ENCODE results near the gene PTPA.

PTPA gene

DNA sequence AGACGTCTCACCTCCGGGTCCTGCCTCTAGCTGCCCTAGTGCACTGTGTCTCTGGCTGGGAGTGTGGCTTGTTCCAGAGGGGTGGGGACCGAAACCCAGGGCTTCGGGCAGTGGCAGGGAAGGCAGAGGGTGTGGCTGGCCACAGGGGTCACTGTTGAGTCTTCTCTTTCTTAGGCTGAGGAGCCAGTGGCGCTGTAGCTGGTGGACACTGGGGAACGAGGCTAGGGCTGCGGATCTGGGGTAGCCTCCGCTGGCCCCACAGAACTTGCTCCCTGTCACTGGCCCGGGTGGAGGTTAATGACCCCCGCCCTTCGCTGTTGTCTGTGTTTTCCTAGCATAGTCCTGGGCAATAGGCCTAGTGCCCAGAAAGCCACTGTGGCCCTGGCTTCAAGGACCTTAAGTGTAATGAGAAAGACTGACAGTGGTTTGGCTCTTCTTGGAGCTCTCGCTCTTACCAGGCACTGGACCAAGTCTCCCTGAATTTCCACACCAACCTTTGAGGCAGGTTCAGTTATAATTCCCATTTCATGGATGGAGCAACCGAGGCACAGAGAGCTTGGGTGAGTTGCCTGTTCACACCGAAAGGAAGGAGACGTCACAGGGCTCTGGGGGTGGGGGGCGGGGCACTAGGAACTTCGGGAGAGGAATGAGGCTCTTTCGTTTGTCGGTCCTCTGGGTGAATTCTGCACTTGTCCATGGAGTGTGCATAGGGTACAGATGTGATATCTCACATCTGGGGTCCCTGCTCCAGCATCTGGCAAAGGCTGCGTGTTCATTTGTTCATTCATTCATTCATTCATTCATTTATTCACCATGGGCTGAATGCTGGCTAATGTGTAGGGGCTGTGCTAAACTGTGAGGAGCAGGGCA, 71.6 kb downstream of the PTPA start:
- no peak overlapping the region for H3K4me3 ChIP-seq (ENCODE audit: control insufficient read depth, low read depth, low read length)
- DNase-seq (ENCODE audit: low read depth), result no peak
- TF ChIP-seq, protein P1, sequence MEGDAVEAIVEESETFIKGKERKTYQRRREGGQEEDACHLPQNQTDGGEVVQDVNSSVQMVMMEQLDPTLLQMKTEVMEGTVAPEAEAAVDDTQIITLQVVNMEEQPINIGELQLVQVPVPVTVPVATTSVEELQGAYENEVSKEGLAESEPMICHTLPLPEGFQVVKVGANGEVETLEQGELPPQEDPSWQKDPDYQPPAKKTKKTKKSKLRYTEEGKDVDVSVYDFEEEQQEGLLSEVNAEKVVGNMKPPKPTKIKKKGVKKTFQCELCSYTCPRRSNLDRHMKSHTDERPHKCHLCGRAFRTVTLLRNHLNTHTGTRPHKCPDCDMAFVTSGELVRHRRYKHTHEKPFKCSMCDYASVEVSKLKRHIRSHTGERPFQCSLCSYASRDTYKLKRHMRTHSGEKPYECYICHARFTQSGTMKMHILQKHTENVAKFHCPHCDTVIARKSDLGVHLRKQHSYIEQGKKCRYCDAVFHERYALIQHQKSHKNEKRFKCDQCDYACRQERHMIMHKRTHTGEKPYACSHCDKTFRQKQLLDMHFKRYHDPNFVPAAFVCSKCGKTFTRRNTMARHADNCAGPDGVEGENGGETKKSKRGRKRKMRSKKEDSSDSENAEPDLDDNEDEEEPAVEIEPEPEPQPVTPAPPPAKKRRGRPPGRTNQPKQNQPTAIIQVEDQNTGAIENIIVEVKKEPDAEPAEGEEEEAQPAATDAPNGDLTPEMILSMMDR (IDR thresholded peaks at IDR 0.05; ENCODE audit: control insufficient read depth, insufficient read depth, low read depth, low read length, missing control alignments), result peak; percentile 28

DNA sequence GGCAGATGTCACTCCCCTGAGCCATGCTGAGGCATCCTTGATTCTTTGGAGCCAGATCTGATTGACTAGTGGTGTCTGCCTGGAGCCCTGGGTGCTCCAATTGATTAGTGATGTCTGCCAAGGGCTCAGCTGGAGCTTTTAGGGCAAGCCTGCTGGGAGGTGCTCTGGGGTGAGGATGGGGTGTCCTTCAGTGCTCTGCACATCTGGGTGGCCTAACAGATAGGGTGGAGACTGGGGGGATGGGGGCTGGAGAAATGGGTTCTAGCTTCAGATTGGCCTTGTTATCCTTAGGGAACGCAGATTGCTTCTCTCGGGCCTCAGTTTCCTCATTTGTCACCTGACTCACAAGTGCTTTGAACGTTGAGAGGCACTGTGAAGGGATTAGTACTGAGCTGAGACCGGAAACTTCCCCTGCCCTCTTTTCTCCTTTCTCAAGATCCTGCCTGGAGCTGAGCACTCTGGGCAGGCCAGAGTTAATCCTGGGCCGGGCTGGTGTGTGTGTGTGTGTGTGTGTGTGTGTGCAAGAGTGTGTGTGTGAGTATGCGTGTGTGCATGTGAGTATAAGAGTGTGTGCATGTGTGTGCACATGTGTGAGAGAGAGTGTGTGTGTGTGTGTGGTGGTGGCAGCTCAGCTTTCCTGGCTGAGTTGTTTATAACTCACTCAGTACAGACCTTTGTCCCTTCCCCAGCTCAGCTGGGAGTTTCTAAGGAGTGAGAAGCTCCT, 72.4 kb downstream of the PTPA start:
- H3K4me3 ChIP-seq (ENCODE audit: control insufficient read depth, low read depth, low read length), result no peak overlapping the region
- DNase-seq (ENCODE audit: low read depth), result no peak
- TF ChIP-seq, protein P1 (IDR thresholded peaks at IDR 0.05; ENCODE audit: control insufficient read depth, insufficient read depth, low read depth, low read length, missing control alignments), result no peak

DNA sequence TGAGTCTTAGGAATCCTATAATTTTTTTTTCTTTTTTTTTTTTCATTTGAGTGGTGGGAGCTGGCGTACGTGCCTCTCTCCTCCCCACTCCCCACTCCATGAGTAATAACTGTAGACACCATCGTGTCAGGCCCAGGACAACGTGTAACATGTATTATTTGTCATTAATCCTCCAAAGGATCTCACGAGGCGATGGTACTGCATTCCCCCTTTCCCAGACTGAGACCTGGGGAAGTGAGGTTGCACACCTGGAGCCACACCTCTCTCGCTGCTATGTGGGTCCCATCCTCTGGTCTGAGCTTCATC, 73.0 kb downstream of the PTPA start:
- DNase-seq (ENCODE audit: low read depth), result no peak
- TF ChIP-seq, protein P1 (IDR thresholded peaks at IDR 0.05; ENCODE audit: control insufficient read depth, insufficient read depth, low read depth, low read length, missing control alignments), result no peak
- no peak overlapping the region for H3K4me3 ChIP-seq (ENCODE audit: control insufficient read depth, low read depth, low read length)

DNA sequence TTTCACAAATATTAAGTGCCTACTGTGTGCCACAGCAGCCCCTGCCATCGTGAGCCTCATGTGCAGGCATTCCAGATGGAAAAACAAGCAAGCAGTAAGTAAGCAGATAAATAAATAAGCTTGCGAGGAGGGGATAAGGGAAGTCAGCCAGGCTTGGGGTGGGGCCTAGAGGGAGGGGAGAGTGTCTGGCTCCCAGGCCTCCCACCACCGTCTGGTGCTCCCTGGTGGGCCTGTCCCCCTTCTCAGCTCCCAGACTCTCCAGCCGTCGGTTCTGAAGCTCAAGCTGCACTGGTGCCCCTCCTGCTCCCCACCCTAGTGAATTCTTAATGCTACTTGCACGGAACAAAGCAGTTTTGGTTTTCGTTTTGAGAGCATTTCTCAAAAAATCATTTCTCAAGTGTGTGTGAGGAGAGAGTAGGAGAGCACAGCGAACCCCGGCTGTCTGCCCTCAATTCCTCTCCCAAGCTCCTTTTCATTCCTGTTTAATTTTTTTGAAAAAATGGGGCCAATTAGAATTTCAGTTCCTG, 73.4 kb downstream of the PTPA start:
- TF ChIP-seq, protein P1 (IDR thresholded peaks at IDR 0.05; ENCODE audit: control insufficient read depth, insufficient read depth, low read depth, low read length, missing control alignments), result no peak
- DNase-seq (ENCODE audit: low read depth), result no peak
- no peak overlapping the region for H3K4me3 ChIP-seq (ENCODE audit: control insufficient read depth, low read depth, low read length)

DNA sequence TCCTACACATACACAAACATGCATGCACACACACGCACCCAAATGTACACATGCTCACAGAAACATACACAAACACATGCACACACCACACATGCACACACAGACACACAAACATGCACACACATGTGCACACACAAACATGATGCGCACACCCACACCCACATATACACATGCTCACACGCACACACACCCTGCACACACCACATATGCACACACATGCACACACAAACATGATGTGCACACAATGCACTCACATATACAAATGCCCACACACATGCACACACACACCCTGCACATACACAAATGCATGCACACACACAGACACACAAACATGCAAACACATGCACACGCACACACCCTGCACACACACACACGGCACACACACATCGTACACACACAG, 74.2 kb downstream of the PTPA start:
- TF ChIP-seq, protein P1 (IDR thresholded peaks at IDR 0.05; ENCODE audit: control insufficient read depth, insufficient read depth, low read depth, low read length, missing control alignments), result no peak
- DNase-seq (ENCODE audit: low read depth), result no peak

DNA sequence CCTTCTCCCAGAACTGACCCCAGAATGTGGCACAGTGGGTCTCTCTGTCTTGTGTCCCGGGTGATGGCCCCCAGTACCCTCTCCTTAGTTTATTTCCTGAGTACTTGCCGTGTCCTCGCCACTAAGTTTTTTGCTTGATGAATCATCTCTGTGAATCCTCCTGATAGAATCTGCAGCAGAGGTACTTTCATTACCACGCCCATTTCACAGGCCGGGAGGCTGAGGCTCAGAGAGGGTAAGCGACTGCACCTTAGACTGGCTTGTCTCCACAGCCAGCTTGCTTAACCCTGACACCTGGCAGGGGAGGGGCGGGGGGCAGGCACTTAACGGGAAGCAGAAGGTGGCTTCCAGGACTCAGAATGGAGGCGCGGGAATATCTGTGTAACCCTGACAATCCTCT, 74.8 kb downstream of the PTPA start:
- DNase-seq (ENCODE audit: low read depth), result no peak
- TF ChIP-seq, protein P1 (IDR thresholded peaks at IDR 0.05; ENCODE audit: control insufficient read depth, insufficient read depth, low read depth, low read length, missing control alignments), result no peak
- no peak overlapping the region for H3K4me3 ChIP-seq (ENCODE audit: control insufficient read depth, low read depth, low read length)

More for the DNA sequence above, 74.2 kb downstream of the PTPA start:
- no peak overlapping the region for H3K4me3 ChIP-seq (ENCODE audit: control insufficient read depth, low read depth, low read length)
